ENCODE results near the gene CIITA.

- TF ChIP-seq CTCF (optimal IDR thresholded peaks at IDR 0.05 in 1 of 3, IDR thresholded peaks at IDR 0.05 in 1 of 3, conservative IDR thresholded peaks at IDR 0.05 in 1 of 3; ENCODE audit: extremely low read depth in 1 of 3, insufficient read depth in 2 of 3, low read length in 3 of 3) (no peak), EZH2 (IDR thresholded peaks at IDR 0.05; ENCODE audit: low read length) (no peak)
Measured at GRCh38 chr16:10954903-10955302, 77.9 kb downstream of the CIITA start.

Data from keratinocyte (primary cell).